ENCODE data around the gene CCDC160. TPM values are rescaled to one million over a fixed set of nuclear protein-coding genes. Genes with fewer than 3 reads are reported as not detected.
"Not testable (repeated sequence)": the region's sequence is repeated elsewhere in the genome, so short reads cannot be mapped to it uniquely, and the experiment has no call there.

CCDC160 gene
- total RNA-seq, 1 experiment from 2014 or later = not detected

- H3K4me3 ChIP-seq = no peak overlapping the region
These were observed 18.6 kb downstream of the CCDC160 start for GRCh38 chrX:134255555-134255954.

DNA sequence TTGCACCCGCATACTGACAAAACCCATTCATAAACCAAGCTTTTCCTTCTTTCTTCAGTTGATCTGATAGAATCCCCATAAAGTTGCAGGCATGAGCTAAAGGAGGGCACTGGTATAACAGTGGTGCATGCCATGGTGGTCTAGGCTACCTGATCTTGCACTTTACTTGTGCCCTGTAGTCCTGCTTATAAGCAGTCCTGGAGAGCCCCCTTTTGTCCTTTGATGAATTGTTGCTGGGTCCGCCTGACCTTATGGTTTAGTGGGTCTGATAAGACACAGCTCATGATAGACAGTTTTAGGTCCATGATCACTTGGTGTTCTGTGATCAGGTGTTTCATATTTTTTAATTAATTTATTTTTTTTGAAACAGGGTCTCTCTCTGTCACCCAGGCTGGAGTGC lies 19.7 kb downstream of the CCDC160 start:
- no peak overlapping the region for H3K4me3 ChIP-seq
- H3K27me3 ChIP-seq = no peaks in the 10 kb centered on the region
- DNase-seq = no peak
- no peaks in the 10 kb centered on the region for H3K36me3 ChIP-seq
- no peaks in the 10 kb centered on the region for H3K9me3 ChIP-seq

More at GRCh38 chrX:134255555-134255954, 18.6 kb downstream of the CCDC160 start:
- Histone ChIP-seq H3K9me3 (no peaks in the 10 kb centered on the region), H3K36me3 (no peaks in the 10 kb centered on the region), H3K27me3 (no peaks in the 10 kb centered on the region)
- DNase-seq = no peak

DNA sequence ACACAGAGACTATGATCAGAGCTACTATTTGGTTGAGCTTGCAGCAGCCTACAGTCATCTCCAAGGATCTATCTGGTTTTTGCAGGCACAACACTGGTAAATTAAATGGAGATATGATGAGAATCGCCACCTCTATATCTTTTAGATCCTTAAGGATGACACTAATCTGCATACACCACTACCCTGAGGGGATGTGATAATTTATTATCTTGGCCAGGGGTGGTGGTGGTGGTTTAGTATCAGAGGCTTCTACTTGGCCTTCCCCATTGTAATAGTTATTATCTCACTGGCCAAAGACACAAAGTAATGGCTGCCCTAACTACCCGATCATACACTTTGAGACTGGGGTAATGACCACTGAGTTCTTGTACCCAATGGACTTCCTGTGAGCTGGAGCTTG lies 21.2 kb downstream of the CCDC160 start:
- no peaks in the 10 kb centered on the region for H3K36me3 ChIP-seq
- H3K27me3 ChIP-seq = no peaks in the 10 kb centered on the region
- H3K9me3 ChIP-seq = no peaks in the 10 kb centered on the region
- DNase-seq = no peak
- no peak overlapping the region for H3K4me3 ChIP-seq

DNA sequence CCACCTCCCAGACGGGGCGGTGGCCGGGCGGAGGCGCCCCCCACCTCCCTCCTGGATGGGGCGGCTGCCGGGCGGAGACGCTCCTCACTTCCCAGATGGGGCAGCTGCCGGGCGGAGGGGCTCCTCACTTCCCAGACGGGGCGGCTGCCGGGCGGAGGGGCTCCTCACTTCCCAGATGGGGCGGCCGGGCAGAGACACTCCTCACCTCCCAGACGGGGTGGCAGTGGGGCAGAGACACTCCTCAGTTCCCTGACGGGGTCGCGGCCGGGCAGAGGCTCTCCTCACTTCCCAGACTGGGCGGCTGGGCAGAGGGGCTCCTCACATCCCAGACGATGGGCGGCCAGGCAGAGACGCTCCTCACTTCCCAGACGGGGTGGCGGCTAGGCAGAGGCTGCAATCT lies 49.0 kb downstream of the CCDC160 start:
- H3K9me3 ChIP-seq, H3K27me3 ChIP-seq, H3K36me3 ChIP-seq, H3K4me3 ChIP-seq, DNase-seq: not testable (repeated sequence)

DNA sequence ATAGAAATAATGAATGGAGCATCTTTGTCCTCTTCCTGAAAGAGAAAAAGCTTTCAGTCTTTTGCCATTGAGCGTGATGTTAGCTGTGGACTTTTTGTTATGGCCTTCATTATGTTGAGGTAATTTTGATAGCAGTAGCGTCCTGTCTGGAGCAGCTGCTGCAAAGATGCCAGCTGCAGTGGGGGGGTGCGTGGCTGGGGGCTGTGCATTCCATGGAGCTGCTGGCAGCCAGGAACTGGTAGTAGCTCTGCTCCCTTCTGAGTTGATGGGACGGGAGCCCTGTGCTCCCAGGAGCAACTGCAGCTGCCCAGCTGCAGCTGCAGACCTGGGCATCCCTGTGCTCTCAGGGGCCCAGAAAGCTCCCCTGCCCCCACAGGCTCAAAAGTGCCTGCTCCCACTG lies 50.4 kb downstream of the CCDC160 start:
- no peaks in the 10 kb centered on the region for H3K9me3 ChIP-seq
- DNase-seq = no peak
- no peaks in the 10 kb centered on the region for H3K27me3 ChIP-seq
- no peak overlapping the region for H3K4me3 ChIP-seq
- H3K36me3 ChIP-seq = no peaks in the 10 kb centered on the region

GRCh38 chrX:134294548-134294947 lies 57.6 kb downstream of the CCDC160 start:
- no peak for DNase-seq
- Histone ChIP-seq H3K27me3 (no peaks in the 10 kb centered on the region), H3K36me3 (no peaks in the 10 kb centered on the region), H3K9me3 (no peaks in the 10 kb centered on the region), H3K4me3 (no peak overlapping the region)

Other genes with a start within 250 kb of the CCDC160 start
- 30.6 and 58.0 TPM in 2 replicates for gene PHF6, start 136.1 kb downstream of the CCDC160 start, total RNA-seq (2014; rRNA removed; shearing (Covaris generic); ENCODE audit: low replicate concordance)
- 48.4 and 49.7 TPM in 2 replicates for gene HPRT1, start 223.0 kb downstream of the CCDC160 start, total RNA-seq (2014; rRNA removed; shearing (Covaris generic); ENCODE audit: low replicate concordance)